Suprapubic skin (tissue), 4 donors: ENCODE data around the gene MDFIC.

Source experiments
- EP300 ChIP-seq: sonication (generic); formaldehyde crosslinking; IDR thresholded peaks from one replicate; pipeline ENCODE4 v1.6.1; 2017; ENCODE audit warnings: antibody characterized with exemption
- POLR2A ChIP-seq, 2 donors: fragments of 450-650 bp; IDR thresholded peaks; one replicate each; pipeline ENCODE4 v1.6.1; 2017; ENCODE audit warnings: antibody characterized with exemption in 2 of 2, mild to moderate bottlenecking in 2 of 2, moderate library complexity in 2 of 2
- POLR2AphosphoS5 ChIP-seq, 3 donors: sonication (generic); formaldehyde crosslinking; IDR thresholded peaks; one replicate each; pipeline ENCODE4 v1.6.1; 2017; ENCODE audit warnings: antibody characterized with exemption in 3 of 3
- TF ChIP-seq, protein P1 (sequence below), 2 donors: fragments of 200-600 bp in 1 of 2; fragments of 450-650 bp in 1 of 2; sonication (generic) in 1 of 2; IDR thresholded peaks; one replicate each; pipeline ENCODE4 v1.5.1; 2016 to 2019; ENCODE audit warnings: antibody characterized with exemption in 2 of 2, mild to moderate bottlenecking in 1 of 2, moderate library complexity in 1 of 2

DNA sequence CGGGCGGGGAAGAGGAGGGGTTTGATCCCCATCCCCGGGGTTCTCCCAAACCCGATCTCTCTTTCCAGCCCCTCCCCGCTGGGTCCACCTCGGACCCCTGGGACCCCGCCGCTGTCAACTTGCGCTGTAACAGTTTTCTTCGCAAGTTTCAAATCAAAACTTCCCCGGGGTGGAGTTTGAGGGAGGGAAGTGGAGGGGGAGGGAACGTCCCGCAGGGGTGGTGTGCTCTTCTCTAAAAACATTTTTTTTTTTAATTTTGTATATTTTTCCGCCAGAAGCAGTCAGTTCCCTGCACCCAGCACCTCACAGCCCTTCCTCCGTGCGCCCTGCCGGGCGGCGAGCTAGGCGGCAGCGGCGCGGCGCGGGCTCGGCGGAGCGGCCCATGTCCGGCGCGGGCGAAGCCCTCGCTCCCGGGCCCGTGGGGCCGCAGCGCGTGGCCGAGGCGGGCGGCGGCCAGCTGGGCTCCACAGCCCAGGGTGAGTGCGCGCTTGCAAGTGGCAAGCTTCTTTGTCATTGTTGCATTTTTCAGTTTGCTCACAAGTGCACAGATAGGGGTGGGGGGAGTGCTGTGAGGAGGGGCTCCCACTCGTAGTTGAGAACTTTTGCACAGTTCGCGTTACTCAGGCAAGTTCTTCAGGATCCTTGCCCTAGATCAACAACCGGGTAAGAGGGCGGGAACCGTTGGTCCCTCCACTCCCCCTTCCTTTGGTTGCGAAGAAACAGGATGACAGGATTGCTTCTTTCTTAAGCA is 933 bp downstream of the MDFIC start:
- TF ChIP-seq POLR2A (IDR thresholded peaks at IDR 0.05) (peak in 1 of 2 donors; percentile 24), POLR2AphosphoS5 (IDR thresholded peaks at IDR 0.05) (no peak), EP300 (no peak)
- TF ChIP-seq, protein P1, sequence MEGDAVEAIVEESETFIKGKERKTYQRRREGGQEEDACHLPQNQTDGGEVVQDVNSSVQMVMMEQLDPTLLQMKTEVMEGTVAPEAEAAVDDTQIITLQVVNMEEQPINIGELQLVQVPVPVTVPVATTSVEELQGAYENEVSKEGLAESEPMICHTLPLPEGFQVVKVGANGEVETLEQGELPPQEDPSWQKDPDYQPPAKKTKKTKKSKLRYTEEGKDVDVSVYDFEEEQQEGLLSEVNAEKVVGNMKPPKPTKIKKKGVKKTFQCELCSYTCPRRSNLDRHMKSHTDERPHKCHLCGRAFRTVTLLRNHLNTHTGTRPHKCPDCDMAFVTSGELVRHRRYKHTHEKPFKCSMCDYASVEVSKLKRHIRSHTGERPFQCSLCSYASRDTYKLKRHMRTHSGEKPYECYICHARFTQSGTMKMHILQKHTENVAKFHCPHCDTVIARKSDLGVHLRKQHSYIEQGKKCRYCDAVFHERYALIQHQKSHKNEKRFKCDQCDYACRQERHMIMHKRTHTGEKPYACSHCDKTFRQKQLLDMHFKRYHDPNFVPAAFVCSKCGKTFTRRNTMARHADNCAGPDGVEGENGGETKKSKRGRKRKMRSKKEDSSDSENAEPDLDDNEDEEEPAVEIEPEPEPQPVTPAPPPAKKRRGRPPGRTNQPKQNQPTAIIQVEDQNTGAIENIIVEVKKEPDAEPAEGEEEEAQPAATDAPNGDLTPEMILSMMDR (IDR thresholded peaks at IDR 0.05) = no peak
